HG03060 (cell line): Measurements from ENCODE around the gene FAM47C.
"Not testable (repeated sequence)": the region's sequence is repeated elsewhere in the genome, so short reads cannot be mapped to it uniquely, and the experiment has no call there.

Experiments used
- ATAC-seq: cut with Tn5 transposase; IDR thresholded peaks from one replicate; pipeline ENCODE4 v1.9.1; 2021; ENCODE audit warnings: low read depth, moderate number of reproducible peaks; ENCODE audit not compliant: unreplicated experiment

Gene FAM47C

GRCh38 chrX:37008182-37008581, at the start of gene FAM47C:
Gene FAM47C (plus strand): TSS chrX:37008366. CDS start chrX:37008411, 45 bp downstream.
- not testable (repeated sequence) for ATAC-seq

GRCh38 chrX:36961590-36961989, 46.6 kb upstream of the FAM47C start:
- no peak for ATAC-seq

GRCh38 chrX:36963069-36963808, 44.9 kb upstream of the FAM47C start:
- ATAC-seq, result no peak

- ATAC-seq, result no peak
These were observed 44.3 kb upstream of the FAM47C start for GRCh38 chrX:36963852-36964251.

GRCh38 chrX:36973575-36973974, 34.6 kb upstream of the FAM47C start:
- ATAC-seq, result no peak

GRCh38 chrX:36974911-36975310, 33.3 kb upstream of the FAM47C start:
- ATAC-seq, result no peak

GRCh38 chrX:36978886-36979285, 29.3 kb upstream of the FAM47C start:
- no peak for ATAC-seq

- no peak for ATAC-seq
These were observed 24.3 kb upstream of the FAM47C start for GRCh38 chrX:36983831-36984230.

- ATAC-seq, result not testable (repeated sequence)
These were observed 22.6 kb upstream of the FAM47C start for GRCh38 chrX:36985416-36986209.

GRCh38 chrX:36986231-36986630, 21.9 kb upstream of the FAM47C start:
- ATAC-seq, result no peak

GRCh38 chrX:36987212-36987611, 21.0 kb upstream of the FAM47C start:
- ATAC-seq, result not testable (repeated sequence)

- ATAC-seq, result no peak
These were observed 8.0 kb upstream of the FAM47C start for GRCh38 chrX:37000140-37000539.

- no peak for ATAC-seq
These were observed 2.3 kb downstream of the FAM47C start for GRCh38 chrX:37010496-37010895.

- not testable (repeated sequence) for ATAC-seq
These were observed 26.1 kb downstream of the FAM47C start for GRCh38 chrX:37034260-37034659.

- not testable (repeated sequence) for ATAC-seq
These were observed 28.6 kb downstream of the FAM47C start for GRCh38 chrX:37036674-37037220.

- ATAC-seq, result not testable (repeated sequence)
These were observed 30.6 kb downstream of the FAM47C start for GRCh38 chrX:37038814-37039213.

GRCh38 chrX:37042956-37043885, 35.1 kb downstream of the FAM47C start:
- ATAC-seq, result not testable (repeated sequence)

GRCh38 chrX:37047776-37048175, 39.6 kb downstream of the FAM47C start:
- no peak for ATAC-seq

GRCh38 chrX:37057572-37057971, 49.4 kb downstream of the FAM47C start:
- not testable (repeated sequence) for ATAC-seq

GRCh38 chrX:37060999-37061398, 52.8 kb downstream of the FAM47C start:
- ATAC-seq, result no peak
